ENCODE results near the gene SPEF1.

SPEF1 gene

DNA sequence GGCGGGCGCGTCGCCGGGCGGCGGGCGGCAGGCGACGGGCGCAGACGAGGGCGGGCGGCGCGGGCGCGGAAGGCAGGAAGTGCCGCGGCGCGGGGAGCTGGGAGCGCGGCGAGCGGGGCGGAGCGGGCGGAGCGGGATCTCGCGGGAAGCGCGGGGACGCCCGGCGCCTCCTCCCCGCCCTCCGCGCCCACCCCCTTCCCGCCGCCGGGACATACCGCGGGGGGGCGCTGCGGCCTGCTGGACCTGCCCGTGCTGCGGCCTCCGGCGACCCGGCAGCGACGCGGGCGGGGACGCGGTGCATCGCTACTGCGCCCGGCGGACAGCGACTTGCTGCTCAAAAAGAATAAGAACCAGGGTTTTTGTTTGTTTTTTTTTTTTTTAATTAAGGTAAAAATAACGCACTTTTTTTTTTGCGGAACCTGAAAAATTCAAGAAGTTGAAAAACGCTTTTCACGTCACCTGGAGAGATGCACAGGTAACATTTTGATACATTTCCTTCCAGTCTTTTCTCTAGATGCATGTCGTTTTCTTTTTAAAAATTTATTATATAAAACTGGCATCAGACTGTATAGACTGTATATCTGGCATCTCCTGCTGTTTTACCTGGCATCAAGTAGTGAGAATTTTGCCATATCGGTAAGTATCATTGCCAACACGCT is 5.5 kb upstream of the SPEF1 start, which contains the start of gene CENPB:
Gene CENPB, minus strand, starts transcription at position 76 of the 659 bp plus-strand sequence. CDS start 257 bp downstream, outside the sequence.
- DNase-seq = peak; percentile 65 to 80

DNA sequence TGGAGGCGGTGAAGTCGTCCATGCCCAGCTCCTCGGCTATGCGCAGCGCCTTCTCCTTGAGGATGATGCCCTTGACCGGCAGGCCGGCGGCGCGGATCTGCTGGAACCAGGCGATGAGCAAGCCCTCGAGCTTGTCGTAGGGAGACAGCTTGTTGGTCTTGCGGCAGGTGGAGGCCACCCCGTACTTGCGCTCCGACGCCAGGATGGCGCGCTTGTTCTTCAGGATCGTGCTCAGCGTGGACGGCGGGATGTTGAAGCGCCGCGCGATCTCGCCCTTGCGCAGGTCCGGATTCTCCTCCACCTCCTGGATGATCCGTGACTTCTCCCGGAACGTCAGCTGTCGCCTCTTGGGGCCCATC is 4.9 kb upstream of the SPEF1 start:
- DNase-seq = no peak

DNA sequence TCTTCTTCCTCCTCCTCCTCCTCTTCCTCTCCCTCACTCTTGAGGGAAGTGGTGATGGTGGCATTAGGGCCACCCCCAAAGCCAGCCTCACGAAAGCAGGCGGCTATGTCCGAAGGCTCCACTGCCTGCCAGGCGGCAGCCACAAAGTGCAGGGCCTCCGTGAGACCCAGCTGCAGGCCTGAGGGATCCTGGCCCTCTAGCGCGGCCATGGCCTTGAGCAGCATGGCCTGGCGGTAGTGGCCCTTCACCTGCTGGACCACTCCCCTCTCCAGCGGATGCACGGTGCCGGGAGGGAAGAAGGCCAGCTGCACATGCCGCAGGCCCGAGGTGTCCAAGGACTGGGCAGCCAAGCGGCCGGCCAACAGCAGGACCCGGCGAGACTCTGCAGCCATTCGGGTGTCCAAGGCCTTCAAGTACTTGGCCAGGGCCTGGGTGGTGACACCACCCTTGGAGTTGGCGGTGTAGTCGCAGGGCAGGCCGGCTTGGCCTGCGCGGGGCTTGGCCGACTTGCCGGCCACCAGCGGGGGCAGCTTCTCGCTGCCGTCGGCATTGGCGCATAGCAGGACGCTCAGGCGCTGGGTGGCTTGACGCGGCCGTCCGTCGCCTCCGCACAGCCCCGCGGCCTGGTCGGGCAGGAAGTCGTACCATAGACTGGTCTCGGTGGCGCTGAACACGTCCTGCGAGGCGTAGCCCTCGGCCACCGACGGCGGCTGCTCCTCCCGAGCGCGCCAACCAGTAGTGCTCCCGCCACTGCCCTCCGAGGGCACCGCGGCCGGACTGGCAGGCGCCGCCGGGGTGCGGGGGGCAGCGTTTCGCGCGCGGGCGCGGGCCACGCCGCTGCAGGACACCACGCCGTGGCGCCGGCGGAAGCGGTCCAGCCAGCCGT is 4.2 kb upstream of the SPEF1 start:
- DNase-seq = no peak

DNA sequence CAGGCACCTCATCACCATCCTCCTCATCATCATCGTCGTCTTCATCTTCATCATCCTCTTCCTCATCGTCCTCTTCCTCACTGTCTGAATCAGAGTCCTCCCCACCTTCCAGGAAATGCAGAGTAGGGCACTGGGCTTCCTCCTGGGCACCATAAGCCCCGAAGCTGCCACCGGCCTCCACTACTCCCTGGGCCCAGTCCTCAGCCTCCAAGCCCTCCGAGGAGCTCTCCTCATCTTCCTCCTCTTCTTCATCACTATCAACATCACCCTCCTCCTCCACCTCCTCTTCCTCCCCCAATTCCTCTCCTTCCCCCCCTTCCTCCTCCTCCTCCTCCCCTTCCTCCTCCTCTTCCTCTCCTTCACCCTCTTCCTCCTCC is 3.6 kb upstream of the SPEF1 start:
- DNase-seq = no peak

DNA sequence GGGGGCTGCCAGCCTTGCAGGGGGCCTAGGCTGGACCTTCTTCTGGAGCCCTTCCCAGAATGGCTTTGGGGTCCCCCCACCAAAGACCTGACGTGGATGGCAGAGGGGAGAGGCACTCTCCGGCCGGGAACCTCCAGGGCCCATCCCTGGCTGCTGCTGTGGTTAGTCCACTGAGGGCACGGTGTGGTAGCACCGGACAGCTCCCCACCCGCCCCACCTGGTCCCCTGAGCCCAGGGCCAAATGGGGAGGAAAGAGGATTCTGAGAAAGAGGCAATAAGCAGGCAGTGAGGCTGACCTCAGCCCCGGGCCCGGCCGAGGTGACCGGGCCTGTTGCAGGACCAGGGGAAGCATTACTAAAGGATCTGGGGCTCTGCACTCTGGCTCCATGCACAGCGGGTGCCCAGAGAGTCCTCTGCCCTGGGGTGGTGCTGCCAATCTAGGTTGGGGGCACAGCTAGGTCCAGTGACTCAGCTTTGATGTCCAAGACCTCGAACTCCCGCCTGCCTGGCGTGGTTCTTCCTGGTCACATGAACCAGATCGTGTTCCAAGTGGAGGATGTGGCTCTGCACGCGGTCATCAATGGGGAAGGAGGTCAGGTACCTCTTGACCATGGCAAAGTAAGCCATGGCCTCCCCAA is 3.1 kb upstream of the SPEF1 start:
- no peak for DNase-seq

DNA sequence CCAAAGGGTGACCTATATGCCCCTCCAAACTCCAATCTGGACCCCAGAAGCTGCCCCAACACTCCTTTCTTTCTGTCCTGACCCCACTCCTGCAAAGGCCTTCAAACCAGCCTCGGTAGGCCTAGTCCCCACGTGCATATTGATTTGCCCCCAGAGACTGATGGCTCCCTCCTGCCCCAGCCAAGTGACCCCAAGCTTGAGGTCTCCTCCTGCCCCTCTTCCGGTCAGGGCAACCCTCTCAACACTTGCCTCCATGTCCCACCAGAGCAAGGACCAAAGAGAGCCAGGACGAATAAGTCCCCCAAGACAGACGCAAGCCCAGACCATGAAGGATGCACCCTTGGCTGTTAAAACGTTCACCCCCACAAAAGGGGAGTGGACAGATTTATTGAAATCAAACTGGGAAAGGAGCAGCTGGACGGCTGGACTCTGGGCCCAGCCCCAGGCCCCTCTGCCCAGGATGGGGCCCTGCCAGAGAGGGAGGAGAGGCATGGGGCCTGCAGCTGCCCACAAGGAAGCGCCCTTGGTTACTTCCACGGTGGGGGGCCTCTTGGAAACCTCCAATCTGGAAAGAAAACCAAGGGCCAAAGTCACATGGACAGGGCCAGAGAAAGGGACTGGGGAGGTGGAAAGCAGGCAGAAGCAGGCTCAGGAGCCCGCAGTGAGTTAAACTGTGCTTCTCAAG is 2.4 kb upstream of the SPEF1 start:
- DNase-seq = no peak

DNA sequence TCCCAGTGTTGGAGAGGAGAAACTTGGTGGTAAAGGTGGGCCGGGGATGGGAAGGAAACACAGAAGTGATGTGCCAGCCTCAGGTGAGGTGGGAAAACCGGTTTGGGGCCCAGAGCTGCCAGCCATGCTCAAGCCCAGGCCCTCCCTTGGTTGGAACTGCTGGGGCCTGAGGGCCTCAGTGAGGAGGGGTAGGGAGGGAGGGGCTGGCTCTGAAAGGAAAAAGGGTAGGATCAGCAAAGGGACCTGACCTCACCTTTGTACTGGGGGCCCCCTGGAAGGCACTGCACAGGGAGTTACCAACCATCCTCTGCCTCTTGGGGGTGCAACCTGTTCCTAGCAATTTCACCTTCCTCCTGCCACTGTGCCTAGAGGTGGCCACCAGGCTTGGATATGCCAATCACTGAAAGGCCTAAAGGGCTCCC is 1.8 kb upstream of the SPEF1 start:
- DNase-seq = no peak

DNA sequence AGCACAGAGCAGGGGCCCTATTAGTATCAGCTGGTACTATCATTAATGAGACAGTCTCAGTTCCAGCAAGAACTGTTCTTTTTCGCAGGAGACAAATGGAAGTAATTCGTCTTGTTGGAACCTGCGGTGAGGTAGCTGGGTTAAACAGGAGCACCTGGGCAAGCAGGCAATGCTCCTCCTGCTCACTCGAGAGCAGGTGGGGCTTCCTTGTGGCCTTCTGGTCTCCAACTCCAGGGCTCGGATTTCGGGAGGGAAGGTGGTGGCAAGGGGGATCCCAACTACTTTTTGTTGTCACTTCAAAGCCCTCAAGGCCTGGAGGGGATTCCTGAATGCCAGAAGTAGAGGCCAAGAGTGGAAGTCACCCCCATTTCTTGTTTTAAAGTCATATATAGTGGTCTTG is 1.3 kb upstream of the SPEF1 start:
- DNase-seq = no peak

DNA sequence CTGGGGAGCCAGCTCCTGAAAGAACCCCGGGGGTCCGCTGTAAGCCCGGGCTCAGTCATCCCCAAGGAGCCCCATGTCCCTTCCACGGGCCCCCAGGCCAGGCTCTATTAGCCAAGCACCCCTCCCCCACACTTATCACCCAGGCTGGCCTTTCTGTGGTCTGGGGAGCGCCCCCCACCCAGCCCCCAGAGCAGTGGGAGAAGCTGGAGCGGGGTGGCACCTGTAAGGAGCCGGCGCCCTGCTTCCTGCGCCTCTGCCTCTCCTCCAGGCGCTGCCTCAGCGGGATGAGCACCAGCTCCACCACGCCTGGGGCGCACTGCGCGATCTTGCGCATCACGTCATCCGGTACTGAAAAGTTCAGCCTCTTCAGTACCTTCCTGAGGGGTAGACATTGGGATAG is 2.3 kb downstream of the SPEF1 start:
- DNase-seq = no peak

DNA sequence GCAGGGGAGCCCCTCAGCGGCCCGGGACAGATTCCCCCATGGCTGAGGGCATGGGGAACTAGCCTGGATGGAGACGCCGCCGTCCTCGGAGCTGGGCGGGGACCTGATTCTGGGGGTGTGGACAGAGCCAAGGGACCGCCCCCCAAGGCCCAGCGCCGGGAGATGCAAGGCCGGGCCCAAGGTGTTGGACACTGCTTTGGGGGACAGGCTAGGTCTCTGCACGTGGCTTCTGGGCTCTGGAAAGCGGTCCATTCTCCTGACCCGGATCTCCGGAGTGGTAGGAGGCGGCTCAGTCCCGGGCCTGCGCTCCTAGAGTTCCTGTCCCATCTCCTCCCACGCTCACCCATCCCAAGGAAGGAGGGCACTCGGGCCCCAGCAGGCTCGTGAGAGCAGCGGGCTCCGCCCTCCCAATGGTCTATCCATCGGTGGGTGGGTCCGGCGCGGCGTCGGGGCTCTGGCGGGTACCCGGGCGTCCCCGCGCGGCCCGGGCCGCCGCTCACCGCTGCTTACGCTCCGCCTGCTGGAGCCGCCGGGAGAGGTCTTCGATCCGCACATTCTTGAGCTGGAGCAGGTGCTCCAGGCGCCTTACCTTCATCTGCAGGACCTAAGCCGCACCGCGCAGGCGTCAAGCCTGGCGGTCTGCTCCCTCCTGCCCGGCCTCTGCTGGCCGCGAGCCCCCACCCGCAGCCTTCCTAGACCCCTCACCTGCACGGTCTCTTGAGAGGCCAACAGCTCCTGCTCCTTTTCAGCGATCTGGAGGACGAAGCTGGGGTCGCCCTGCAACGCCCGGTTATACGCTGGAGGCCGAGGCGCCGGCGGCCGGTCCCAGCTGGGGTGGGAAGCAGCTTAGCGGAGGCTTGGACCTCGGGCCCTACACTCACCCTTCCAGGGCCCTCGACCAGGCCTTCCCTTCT is 3.3 kb downstream of the SPEF1 start:
- peak in 1 of 2 donors; percentile 36 for DNase-seq

DNA sequence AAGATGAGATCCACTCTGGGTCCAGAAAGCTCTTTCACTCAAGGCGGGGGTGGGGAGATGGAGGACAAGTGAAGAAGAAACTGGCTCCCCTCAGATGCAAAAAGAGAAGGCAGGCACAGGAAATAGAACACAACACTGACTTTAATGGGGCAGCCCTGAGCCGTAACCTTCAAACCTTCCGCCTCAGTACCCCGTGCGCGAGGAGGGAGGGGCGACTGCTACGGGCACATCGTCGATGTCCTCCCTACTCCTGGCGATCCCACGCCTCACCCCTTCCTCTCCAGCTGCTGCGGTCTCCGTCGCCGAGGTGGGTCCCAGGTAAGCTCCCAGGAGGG is 3.9 kb downstream of the SPEF1 start:
- DNase-seq = no peak

DNA sequence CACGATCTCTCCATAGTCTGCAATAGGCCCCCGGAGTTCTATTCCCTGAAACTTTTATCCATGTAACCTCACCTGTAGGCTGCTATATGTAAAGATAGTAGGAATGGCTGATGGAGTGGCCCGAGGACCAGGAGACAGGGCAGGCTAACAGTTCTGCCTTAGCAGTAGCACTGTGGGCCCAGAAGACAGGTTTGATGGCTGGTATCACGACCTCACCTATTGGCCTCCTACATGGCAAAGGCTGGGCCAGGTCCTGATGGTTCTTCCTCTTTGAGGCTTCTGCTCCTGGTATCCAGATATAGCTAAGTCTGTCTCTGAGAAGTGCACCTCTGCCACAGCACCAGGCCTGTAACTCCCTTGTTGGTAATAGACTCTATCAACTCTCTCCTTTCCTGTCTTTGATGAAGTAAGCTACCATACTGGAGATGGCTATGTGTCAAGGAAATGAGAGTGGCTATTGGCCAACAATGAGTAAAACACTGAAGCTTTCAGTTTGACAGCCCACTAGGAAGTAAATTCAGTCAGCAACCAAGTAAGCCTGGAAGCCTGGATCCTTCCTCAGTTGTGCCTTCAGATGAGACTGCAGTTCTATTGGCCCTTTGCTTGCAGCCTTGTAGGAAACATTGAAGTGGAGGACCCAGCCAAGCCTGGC is 5.7 kb downstream of the SPEF1 start:
- no peak for DNase-seq

DNA sequence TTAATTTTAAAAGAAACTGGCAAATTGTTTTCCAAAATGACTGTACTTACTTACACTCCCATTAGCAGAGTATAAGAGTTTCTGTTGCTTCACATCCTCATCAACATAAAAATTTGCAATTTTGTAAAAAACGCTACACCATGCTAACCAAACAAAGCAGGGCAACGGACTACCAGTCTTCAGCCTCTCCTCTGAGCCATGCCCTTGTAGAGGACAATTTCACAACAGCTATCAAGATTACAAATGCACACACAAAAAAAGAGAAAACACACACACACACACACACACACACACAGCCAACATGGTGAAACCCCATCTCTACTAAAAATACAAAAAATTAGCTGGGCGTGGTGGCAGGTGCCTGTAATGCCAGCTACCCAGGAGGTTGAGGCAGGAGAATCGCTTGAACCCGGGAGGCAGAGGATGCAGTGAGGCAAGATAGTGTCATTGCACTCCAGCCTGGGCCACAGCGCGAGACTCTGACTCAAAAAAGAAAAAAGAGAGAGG is 9.6 kb downstream of the SPEF1 start:
- no peak for DNase-seq

DNA sequence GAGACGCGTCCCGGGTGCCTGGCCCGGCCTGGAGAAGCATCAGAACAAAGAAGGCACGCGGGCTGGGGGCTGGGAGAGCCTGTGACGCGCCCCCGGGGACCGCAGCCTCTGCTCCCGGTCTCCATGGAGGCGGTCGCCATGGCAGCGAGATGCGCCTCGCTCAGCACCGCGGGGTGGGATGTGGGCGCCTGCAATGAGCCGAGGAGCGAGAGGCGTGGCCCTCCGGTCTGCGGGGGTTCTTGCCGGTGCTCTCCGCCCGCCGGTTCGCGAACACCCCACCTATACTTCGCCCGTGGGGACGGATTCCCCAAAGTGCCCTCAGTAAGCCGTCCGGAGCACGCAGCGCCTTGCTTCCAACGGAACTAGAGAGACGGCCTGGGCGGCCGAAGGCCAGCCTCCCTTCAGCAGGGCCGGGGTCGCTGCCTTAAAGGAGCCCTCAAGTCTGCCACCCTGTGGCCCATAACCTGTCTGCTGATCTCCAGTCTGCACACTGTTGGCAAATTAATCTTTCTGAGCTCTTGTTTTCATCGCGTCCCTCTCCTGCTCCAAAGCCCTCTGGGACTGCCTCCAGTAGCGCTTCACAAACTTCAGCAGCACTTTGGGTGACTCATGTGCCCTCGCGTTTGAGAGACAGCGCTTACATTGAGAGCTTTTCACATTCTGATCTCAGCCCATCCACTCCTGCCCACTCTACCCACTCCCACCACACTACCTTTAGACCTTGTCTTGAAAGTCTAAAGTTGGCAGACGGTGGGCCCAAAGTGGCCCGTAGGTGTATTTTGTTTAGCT is 12.7 kb downstream of the SPEF1 start:
- peak; percentile 73 to 88 for DNase-seq

DNA sequence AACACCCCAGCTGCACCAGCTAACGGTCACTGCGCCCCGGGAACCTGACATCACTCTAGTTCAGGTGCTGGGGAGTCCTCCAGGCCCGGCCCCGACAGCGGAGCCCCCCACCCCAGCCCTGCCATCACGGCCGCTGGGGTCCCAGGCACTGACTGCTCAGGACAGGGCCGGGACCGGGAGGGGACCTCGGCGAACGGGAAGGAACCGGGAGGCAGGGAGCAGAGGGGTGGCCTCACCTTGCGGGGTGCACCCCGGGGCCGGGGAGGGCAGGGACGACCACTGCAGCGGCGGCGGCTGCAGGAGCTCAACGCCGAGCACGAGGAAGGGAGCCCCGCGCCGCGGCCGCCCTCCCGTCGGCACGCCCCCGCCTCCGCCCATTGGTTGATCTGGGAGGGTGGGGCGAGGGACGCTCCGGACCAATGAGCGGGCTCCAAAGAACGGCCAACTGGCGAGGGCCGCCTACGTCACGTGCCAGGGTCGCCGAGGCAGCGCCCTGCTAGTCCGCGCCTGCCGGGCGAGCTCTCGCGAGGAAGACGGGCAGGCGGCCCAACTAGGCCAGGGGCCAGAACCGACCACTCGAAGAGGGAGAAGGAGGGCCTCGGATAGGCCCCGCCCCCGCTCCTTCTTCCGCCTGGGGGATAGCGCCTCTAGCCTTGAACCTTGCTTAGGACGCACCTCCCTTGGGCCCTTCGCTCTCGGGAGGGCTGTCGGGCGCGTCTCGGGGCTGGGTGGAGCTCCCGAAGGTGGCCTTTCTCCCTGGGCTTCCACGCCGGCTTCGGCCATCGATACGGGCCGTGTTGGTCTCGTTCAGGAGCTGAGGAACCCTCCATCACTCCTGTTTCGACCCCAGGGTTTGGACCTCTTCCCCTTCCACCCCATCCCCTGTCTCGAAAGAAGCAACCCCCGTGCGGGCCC is 13.6 kb downstream of the SPEF1 start, which contains the start of gene ADISSP:
Gene ADISSP, minus strand, starts transcription at position 327 of the 915 bp plus-strand sequence. CDS start 7,653 bp downstream, outside the sequence.
- DNase-seq = peak; percentile 79 to 89

DNA sequence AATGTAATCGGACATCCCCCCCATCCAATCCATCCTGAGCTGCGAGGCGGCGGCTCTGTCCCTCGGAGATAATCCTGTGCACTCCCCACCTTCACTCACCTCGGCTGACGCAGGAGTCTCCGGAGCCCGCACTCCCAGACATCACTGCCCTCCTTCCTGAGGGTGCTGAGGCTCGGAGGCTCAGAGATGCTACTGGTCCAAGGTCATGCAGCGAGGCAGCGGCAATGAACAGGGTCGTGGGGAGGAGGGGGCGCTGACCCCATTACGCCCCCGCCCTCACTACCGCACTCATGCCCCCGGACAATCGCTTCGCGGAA is 14.2 kb downstream of the SPEF1 start:
- DNase-seq = no peak

DNA sequence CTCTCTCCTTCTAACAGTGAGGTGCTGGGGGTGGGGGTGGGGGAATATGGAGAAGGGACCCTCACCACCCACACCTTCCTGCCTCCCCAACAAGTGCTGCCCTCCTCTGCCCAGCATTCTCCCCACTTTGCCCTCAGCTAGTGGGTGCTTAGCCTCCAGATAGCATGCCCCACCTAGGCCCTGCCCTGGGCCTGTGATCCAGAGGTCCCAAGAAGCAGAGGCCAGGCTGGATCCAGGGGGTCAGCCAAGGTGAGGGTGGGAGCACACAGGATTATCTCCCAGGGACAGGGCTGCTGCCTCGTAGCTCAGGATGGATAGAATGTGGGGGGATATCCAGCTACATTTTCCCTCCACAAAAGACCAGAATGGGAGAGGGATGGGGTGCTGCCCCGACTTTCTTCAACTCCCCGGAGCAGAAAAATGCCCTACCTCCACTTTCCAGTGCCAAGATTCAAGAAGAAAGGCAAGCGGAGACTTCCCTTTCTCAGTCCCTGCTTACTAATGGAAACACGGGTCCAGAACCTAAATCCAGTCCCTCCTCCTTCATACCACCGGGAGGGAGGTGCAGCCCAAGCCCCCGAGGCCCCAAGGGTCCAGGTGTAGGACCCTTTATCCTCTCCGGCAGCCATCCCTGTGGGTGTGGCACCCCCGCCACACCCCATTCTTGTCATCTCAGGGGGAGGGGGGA is 14.7 kb downstream of the SPEF1 start:
- DNase-seq = no peak

DNA sequence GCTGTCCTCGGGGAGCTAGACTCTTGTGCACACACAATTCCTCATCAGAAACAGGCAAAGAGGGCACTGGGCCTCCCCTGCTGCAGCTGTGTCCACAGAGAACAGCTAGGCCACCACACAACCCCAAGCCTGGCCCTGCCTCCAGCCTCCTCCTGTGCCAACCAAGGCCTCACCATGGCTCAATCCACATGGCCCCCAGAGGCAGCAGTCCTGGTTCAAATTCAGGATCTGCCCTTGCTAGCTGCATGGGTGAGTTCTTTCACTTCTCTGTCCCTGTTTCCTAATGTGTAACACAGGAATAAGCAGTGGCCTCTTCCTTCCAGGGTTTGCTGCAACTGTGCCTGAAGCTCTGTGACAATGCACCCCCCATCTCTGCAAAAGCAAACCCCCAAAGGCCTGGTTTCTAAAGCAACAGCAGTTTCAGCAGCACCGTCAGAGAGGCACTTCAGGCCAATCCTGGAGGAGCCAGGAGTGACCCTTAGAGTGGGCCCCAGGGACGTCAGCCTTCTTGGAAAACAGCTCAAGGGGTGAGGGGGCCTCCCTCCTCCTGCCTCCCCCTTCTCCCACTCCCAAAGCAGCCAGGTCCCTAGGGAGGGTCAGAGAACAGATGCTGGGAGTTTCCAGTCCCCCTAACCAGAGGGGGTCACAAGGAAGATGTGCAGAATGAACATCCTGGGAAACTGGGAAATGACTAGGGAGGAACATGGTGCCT is 15.9 kb downstream of the SPEF1 start:
- no peak for DNase-seq
